ENCODE data around the gene POU4F3. TPM values are rescaled to one million over a fixed set of nuclear protein-coding genes. Genes with fewer than 3 reads are reported as not detected.

Gene POU4F3
- total RNA-seq, 1 donor from 2014 or later, result not detected

GRCh38 chr5:146380714-146381113, 42.1 kb downstream of the POU4F3 start:
- DNase-seq (ENCODE audit: low spot score), result no peak
- intact Hi-C loops (cut with DNase I), result no loop called here

GRCh38 chr5:146388386-146388785, 49.7 kb downstream of the POU4F3 start:
- intact Hi-C loops (cut with DNase I), result no loop called here
- no peak for DNase-seq (ENCODE audit: low spot score)

GRCh38 chr5:146390469-146390868, 51.8 kb downstream of the POU4F3 start:
- intact Hi-C loops (cut with DNase I), result no loop called here
- DNase-seq (ENCODE audit: low spot score), result no peak

Other genes with a start within 250 kb of the POU4F3 start
- not detected for gene PLAC8L1, start 233.3 kb upstream of the POU4F3 start, total RNA-seq
- gene LARS1, start 156.2 kb upstream of the POU4F3 start, total RNA-seq, result 77.5 TPM
- gene RBM27, start 135.2 kb upstream of the POU4F3 start, total RNA-seq, result 16.1 TPM
- 33.2 TPM for gene TCERG1, start 108.5 kb downstream of the POU4F3 start, total RNA-seq
- not detected for gene GPR151, start 177.4 kb downstream of the POU4F3 start, total RNA-seq

Data from cardiac septum (tissue), 1 donor.